KMS-11 (cell line): ENCODE measurements around the gene CCNG2.

Experiments
- H2AFZ ChIP-seq: fragments of 200-600 bp; sonication (generic); 2 replicates; pipeline ENCODE4 v1.6.1; 2016; ENCODE audit warnings: antibody characterized with exemption, mixed run types, low read depth
- H3K27ac ChIP-seq: fragments of 200-600 bp; sonication (generic); 2 replicates; pipeline ENCODE4 v1.6.1; 2016; ENCODE audit warnings: mild to moderate bottlenecking, mixed run types
- H3K27me3 ChIP-seq: fragments of 200-600 bp; sonication (generic); 2 replicates; pipeline ENCODE4 v1.6.1; 2017; ENCODE audit warnings: mild to moderate bottlenecking, low read depth, mixed run types, moderate library complexity; ENCODE audit not compliant: insufficient read depth
- H3K36me3 ChIP-seq: fragments of 200-600 bp; sonication (generic); 2 replicates; pipeline ENCODE4 v1.6.1; 2017; ENCODE audit warnings: mild to moderate bottlenecking, mixed run types; ENCODE audit not compliant: insufficient read depth
- H3K4me1 ChIP-seq: fragments of 200-600 bp; sonication (generic); 2 replicates; pipeline ENCODE4 v1.6.1; 2016; ENCODE audit warnings: mild to moderate bottlenecking, low read depth, mixed run types; ENCODE audit not compliant: poor library complexity, severe bottlenecking
- H3K4me2 ChIP-seq: fragments of 200-600 bp; sonication (generic); 2 replicates; pipeline ENCODE4 v1.7.0; 2016; ENCODE audit warnings: mild to moderate bottlenecking, mixed run types
- H3K4me3 ChIP-seq: fragments of 200-600 bp; sonication (generic); IDR thresholded peaks from 2 replicates; pipeline ENCODE4 v1.6.1; 2017; ENCODE audit warnings: low read depth, low read length, mixed read lengths; ENCODE audit not compliant: insufficient read depth
- H3K79me2 ChIP-seq: fragments of 200-600 bp; sonication (generic); 2 replicates; pipeline ENCODE4 v1.6.1; 2016; ENCODE audit warnings: low read depth, mixed run types; ENCODE audit not compliant: insufficient read depth
- H3K9ac ChIP-seq: fragments of 200-600 bp; sonication (generic); 2 replicates; pipeline ENCODE4 v1.6.1; 2016; ENCODE audit warnings: mild to moderate bottlenecking, mixed run types
- H4K20me1 ChIP-seq: fragments of 200-600 bp; sonication (generic); 2 replicates; pipeline ENCODE4 v1.6.1; 2016; ENCODE audit warnings: mild to moderate bottlenecking, mixed run types; ENCODE audit not compliant: insufficient read depth
- TF ChIP-seq, protein P1 (sequence below): fragments of 200-600 bp; sonication (generic); conservative IDR thresholded peaks from 2 replicates; pipeline ENCODE4 v1.6.1; 2017; ENCODE audit warnings: low read depth, mild to moderate bottlenecking, antibody characterized with exemption, low read length, moderate library complexity, mixed read lengths

Gene CCNG2

DNA sequence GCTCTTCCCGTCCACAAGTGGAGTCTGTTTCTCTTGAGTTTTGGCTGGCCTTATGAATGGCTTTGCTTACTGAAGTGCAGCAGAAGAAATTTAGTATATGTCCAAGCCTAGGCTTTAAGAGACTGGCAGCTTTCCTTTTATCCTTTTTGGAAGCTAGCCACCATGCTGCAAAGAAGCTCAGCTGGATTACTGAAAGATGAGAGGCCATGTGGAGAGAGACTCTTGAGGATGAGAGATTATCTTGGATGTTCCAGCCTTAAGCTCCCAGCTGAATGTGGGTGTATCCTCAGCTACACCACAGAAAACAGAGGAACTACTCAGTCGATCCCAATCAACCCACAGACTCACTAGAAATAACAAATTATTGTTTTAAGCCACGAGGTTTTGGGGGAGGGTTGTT is 12.5 kb downstream of the CCNG2 start:
- Histone ChIP-seq H2AFZ (no peak overlapping the region), H3K9ac (no peak overlapping the region), H3K4me3 (no peak overlapping the region), H3K36me3 (no peaks in the 10 kb centered on the region), H4K20me1 (no peaks in the 10 kb centered on the region), H3K79me2 (no peaks in the 10 kb centered on the region), H3K4me2 (no peak overlapping the region; the same call in 1 of the 2 replicates), H3K4me1 (peaks cover 49% of the 10 kb centered on the region), H3K27ac (no peak overlapping the region), H3K27me3 (no peaks in the 10 kb centered on the region)
- TF ChIP-seq, protein P1, sequence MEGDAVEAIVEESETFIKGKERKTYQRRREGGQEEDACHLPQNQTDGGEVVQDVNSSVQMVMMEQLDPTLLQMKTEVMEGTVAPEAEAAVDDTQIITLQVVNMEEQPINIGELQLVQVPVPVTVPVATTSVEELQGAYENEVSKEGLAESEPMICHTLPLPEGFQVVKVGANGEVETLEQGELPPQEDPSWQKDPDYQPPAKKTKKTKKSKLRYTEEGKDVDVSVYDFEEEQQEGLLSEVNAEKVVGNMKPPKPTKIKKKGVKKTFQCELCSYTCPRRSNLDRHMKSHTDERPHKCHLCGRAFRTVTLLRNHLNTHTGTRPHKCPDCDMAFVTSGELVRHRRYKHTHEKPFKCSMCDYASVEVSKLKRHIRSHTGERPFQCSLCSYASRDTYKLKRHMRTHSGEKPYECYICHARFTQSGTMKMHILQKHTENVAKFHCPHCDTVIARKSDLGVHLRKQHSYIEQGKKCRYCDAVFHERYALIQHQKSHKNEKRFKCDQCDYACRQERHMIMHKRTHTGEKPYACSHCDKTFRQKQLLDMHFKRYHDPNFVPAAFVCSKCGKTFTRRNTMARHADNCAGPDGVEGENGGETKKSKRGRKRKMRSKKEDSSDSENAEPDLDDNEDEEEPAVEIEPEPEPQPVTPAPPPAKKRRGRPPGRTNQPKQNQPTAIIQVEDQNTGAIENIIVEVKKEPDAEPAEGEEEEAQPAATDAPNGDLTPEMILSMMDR = no peak

DNA sequence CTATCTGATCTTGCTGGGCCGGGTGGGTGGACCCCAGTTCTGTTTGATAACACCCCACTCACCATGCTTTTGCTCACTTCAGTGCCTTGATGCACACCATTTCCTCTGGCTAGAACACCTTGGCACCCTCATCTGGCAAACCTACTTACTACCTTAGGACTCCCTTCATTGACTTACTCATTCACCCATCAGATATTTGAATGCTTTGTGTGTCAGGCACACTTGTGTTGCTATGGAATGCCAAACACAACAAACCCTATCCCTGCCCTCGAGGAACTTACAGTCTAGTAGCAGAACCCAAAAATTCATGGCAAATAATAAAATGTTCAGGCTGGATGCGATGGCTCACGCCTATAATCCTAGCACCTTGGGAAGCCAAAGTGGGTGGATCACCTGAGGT is 13.9 kb downstream of the CCNG2 start:
- Histone ChIP-seq H3K36me3 (no peaks in the 10 kb centered on the region), H3K79me2 (no peaks in the 10 kb centered on the region)
- TF ChIP-seq, protein P1 = no peak

DNA sequence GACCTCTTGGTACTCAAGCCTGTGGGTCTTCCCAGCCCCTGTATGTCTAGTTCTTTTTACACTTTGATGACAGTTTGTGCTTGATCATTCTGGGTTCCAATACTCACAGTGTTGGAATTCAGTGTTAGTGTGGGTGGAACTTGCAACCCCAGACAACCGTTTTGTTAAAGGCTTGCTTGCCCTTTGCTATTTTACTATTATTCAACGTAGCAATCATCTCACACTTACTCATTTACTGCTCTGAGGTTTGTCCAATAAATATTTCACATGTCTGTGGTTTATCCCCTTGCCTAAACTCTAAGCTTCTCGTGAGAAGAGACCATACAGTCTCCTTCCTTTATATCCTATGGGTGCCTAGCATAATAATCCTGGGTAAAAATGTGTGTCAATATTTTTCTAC is 15.3 kb downstream of the CCNG2 start:
- Histone ChIP-seq H2AFZ (no peak overlapping the region), H3K4me1 (peaks cover 25% of the 10 kb centered on the region)

More for the DNA sequence above, 13.9 kb downstream of the CCNG2 start:
- Histone ChIP-seq H2AFZ (no peak overlapping the region), H3K27ac (no peak overlapping the region), H3K9ac (no peak overlapping the region), H3K27me3 (no peaks in the 10 kb centered on the region), H4K20me1 (no peaks in the 10 kb centered on the region), H3K4me2 (no peak overlapping the region), H3K4me1 (peaks cover 39% of the 10 kb centered on the region), H3K4me3 (no peak overlapping the region)

DNA sequence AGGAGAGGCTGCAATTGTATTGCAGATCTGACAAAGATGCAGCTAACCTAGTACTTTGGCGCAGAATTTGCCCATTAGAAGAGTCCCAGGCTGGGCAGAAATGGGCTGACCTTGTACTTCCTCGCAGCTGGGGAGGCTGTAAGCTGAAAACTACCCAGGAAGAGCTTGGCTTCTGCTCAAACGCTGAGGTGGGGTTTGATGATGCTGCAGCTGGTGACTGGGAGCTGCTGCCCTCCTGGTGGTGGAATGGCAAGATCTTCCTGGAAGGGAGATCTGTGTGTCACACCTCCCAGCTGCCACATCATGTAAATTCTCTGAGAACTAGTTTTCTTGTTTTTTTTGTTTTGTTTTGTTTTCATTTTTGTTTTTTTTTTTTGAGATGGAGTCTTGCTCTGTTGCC is 17.4 kb downstream of the CCNG2 start:
- Histone ChIP-seq H3K27ac (no peak overlapping the region), H3K9ac (no peak overlapping the region), H3K4me1 (peaks cover 4% of the 10 kb centered on the region), H3K4me3 (no peak overlapping the region), H3K27me3 (no peaks in the 10 kb centered on the region), H3K36me3 (no peaks in the 10 kb centered on the region), H3K4me2 (no peak overlapping the region), H2AFZ (no peak overlapping the region), H3K79me2 (no peaks in the 10 kb centered on the region), H4K20me1 (no peaks in the 10 kb centered on the region)
- TF ChIP-seq, protein P1 = no peak

More for the DNA sequence above, 15.3 kb downstream of the CCNG2 start:
- Histone ChIP-seq H3K4me3 (no peak overlapping the region), H3K4me2 (no peak overlapping the region), H4K20me1 (no peaks in the 10 kb centered on the region), H3K9ac (no peak overlapping the region), H3K79me2 (no peaks in the 10 kb centered on the region), H3K27me3 (no peaks in the 10 kb centered on the region), H3K36me3 (no peaks in the 10 kb centered on the region), H3K27ac (no peak overlapping the region)
- TF ChIP-seq, protein P1 = no peak
